Colonic mucosa (tissue), 4 donors: Measurements from ENCODE around the gene TMEM91. TPM values are rescaled to one million over a fixed set of nuclear protein-coding genes. Genes with fewer than 3 reads are reported as not detected.
"Not testable (repeated sequence)": the region's sequence is repeated elsewhere in the genome, so short reads cannot be mapped to it uniquely, and the experiment has no call there.

Experiments
- DNase-seq: peaks from one replicate; pipeline ENCODE4 v3.0.0-alpha.2; 2020
- H3K27ac ChIP-seq: fragments of 200-600 bp; one replicate; pipeline ENCODE4 v1.8.0; 2021
- H3K27me3 ChIP-seq: fragments of 200-600 bp; one replicate; pipeline ENCODE4 v1.8.0; 2021
- H3K36me3 ChIP-seq: fragments of 200-600 bp; one replicate; pipeline ENCODE4 v1.8.0; 2021
- H3K4me1 ChIP-seq: fragments of 200-600 bp; one replicate; pipeline ENCODE4 v1.8.0; 2021; ENCODE audit warnings: mild to moderate bottlenecking
- H3K4me3 ChIP-seq: fragments of 200-600 bp; one replicate; pipeline ENCODE4 v1.8.0; 2021
- H3K9ac ChIP-seq, 2 donors: one replicate each; pipeline ENCODE4 v1.7.0; 2013; ENCODE audit warnings: control low read depth in 2 of 2, low read depth in 2 of 2, low read length in 2 of 2
- H3K9me3 ChIP-seq: fragments of 200-600 bp; one replicate; pipeline ENCODE4 v1.8.0; 2021
- CTCF ChIP-seq: fragments of 200-600 bp; IDR thresholded peaks from one replicate; pipeline ENCODE4 v1.8.0; 2022; ENCODE audit warnings: antibody characterized with exemption, mild to moderate bottlenecking
- intact Hi-C: fragments of 100-400 bp; cut with DNase I; formaldehyde crosslinking; loops from one replicate; pipeline ENCODE4 v1.14.1; 2022
- total RNA-seq, 2 donors: library from RNA; stranded (reverse); fragmentation: NEBNext Ultra II Directional in 1 of 2; extraction: Animal tissue kit (Norgen Biotek cat#: 25700) in 1 of 2; gene quantifications; one replicate each; pipeline ENCODE4 v1.2.1, GENCODE V29; 2021
- donor health status: healthy.
- donor health status: DM: no; HTN: no; CAD: no.
- donor health status: DM: no; HTN: no; CAD: no.

The TMEM91 gene
- total RNA-seq, 2 donors from 2014 or later, result 2.0 to 3.6 TPM

- intact Hi-C loops, result no loop called here
- Histone ChIP-seq H3K9ac (no peak overlapping the region), H3K4me3 (no peak overlapping the region), H3K27ac (no peak overlapping the region), H3K27me3 (no peaks in the 10 kb centered on the region), H3K9me3 (no peaks in the 10 kb centered on the region), H3K36me3 (no peaks in the 10 kb centered on the region), H3K4me1 (peaks cover 6% of the 10 kb centered on the region)
- no peak for DNase-seq
- TF ChIP-seq CTCF, result no peak
Observed at GRCh38 chr19:41402010-41402409, 25.7 kb downstream of the TMEM91 start.

- Histone ChIP-seq H3K4me3 (no peak overlapping the region), H3K9me3 (no peaks in the 10 kb centered on the region), H3K9ac (no peak overlapping the region), H3K4me1 (peaks cover 5% of the 10 kb centered on the region), H3K27me3 (no peaks in the 10 kb centered on the region), H3K27ac (no peak overlapping the region), H3K36me3 (no peaks in the 10 kb centered on the region)
- intact Hi-C loops, result no loop called here
- DNase-seq, result no peak
- no peak for TF ChIP-seq CTCF
Observed at GRCh38 chr19:41403181-41403970, 27.0 kb downstream of the TMEM91 start.

GRCh38 chr19:41405776-41406175 is 29.4 kb downstream of the TMEM91 start:
- no peak for DNase-seq
- H3K27me3 ChIP-seq, result no peaks in the 10 kb centered on the region
- no peaks in the 10 kb centered on the region for H3K9me3 ChIP-seq
- no peak overlapping the region for H3K9ac ChIP-seq
- intact Hi-C loops, result no loop called here
- TF ChIP-seq CTCF, result no peak
- no peaks in the 10 kb centered on the region for H3K36me3 ChIP-seq
- no peak overlapping the region for H3K4me3 ChIP-seq
- no peak overlapping the region for H3K27ac ChIP-seq
- no peaks in the 10 kb centered on the region for H3K4me1 ChIP-seq

DNA sequence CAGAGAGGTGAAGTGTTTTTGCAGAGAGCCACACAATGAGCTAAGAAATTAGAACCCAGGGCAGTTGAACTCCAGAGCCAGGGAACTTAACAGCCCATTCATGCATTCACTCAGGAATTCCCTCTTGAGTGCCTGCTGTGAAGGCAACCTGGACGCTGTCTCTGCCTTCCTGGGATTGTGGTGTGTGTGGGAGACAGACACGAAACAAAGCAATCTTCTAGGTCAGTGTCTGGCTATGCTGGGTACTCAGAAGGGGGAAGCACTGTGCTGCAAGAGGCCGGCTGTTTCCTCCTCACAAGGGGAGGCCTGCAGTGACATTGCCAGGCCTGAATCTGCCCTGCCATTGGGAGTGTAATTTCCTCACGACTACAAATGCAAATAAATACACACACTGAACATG is 30.9 kb downstream of the TMEM91 start:
- Histone ChIP-seq H3K4me1 (no peaks in the 10 kb centered on the region), H3K9ac (no peak overlapping the region), H3K36me3 (no peaks in the 10 kb centered on the region), H3K27me3 (no peaks in the 10 kb centered on the region), H3K27ac (no peak overlapping the region), H3K4me3 (no peak overlapping the region), H3K9me3 (no peaks in the 10 kb centered on the region)
- intact Hi-C loops, result no loop called here
- DNase-seq, result no peak
- TF ChIP-seq CTCF, result no peak

- no peak overlapping the region for H3K27ac ChIP-seq
Observed at GRCh38 chr19:41408256-41408655, 31.9 kb downstream of the TMEM91 start.

DNA sequence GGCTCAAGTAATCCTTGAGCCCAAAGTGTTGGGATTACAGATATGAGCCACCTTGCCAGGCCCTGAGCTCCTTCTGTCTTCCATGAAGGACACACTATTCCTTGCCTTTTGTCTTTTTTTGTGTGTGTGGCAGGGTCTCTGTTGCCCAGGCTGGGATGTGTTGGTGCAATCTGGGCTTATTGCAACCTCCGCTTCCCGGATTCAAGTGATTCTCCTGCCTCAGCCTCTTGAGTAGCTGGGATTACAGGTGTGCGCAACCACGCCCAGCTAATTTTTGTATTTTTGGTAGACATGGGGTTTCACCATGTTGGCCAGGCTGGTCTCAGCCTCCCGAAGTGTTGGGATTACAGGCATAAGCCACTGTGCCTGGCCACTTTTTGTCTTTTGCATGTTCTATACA is 32.5 kb downstream of the TMEM91 start:
- intact Hi-C loops, H3K9me3 ChIP-seq, H3K36me3 ChIP-seq, H3K4me3 ChIP-seq, H3K27me3 ChIP-seq, H3K9ac ChIP-seq, H3K4me1 ChIP-seq, H3K27ac ChIP-seq, DNase-seq: not testable (repeated sequence)

More at GRCh38 chr19:41408256-41408655, 31.9 kb downstream of the TMEM91 start:
- TF ChIP-seq CTCF, result no peak
- no peaks in the 10 kb centered on the region for H3K4me1 ChIP-seq
- H3K9ac ChIP-seq, result no peak overlapping the region
- intact Hi-C loops, result no loop called here
- no peaks in the 10 kb centered on the region for H3K27me3 ChIP-seq
- H3K4me3 ChIP-seq, result no peak overlapping the region
- H3K9me3 ChIP-seq, result no peaks in the 10 kb centered on the region
- no peaks in the 10 kb centered on the region for H3K36me3 ChIP-seq
- no peak for DNase-seq
